ENCODE results near the gene MRPL19. TPM values are rescaled to one million over a fixed set of nuclear protein-coding genes. Genes with fewer than 3 reads are reported as not detected.

MRPL19 gene
- total and polyA plus RNA-seq, 2 of the 13 experiments (the other 11 are each of a cell fraction or from before 2014, with no cell fraction given) = 43.2 to 163 TPM

DNA sequence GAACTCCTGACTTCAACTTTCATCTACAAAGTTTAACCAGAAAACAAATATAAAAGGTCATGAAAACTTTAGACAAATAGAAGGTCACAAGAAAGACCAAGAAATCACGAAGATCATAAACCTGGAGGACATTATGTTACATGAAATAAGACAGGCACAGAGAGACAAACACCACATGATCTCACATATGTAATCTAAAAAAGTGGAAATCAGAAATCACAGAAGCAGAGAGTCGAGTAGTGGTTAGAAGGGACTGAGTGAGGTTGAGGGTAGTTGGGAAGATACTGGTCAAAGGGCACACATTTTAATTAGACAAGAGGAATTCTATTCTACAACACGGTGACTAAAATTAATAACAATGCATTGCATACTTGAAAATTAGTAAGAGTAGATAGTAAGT lies 62.7 kb downstream of the MRPL19 start:
- Histone ChIP-seq H3K36me3 (replicated peaks in 1 of 2; ENCODE audit: control insufficient read depth in 1 of 2, insufficient read depth in 2 of 2, low read length in 2 of 2) (peaks cover 4 to 16% of the 10 kb centered on the region in 2 experiments), H3K9me3 (ENCODE audit: low read length) (no peaks in the 10 kb centered on the region), H3K79me2 (ENCODE audit: insufficient read depth, low read length) (peaks cover 33% of the 10 kb centered on the region), H2AFZ (ENCODE audit: low read length) (no peak overlapping the region), H3K4me3 (replicated peaks in 1 of 3; ENCODE audit: insufficient read depth in 1 of 3, low read depth in 2 of 3, low read length in 3 of 3) (peak overlapping the region; percentile 66 to 75 (median 67); a peak in 5 of 6 replicates), H3K27me3 (ENCODE audit: control insufficient read depth in 1 of 2, insufficient read depth in 2 of 2, low read length in 2 of 2) (no peaks in the 10 kb centered on the region; a peak in 1 of 5 replicates), H3K4me1 (ENCODE audit: insufficient read depth, low read length) (peaks cover 32% of the 10 kb centered on the region), H3K4me2 (ENCODE audit: low read depth, low read length) (peak overlapping the region; percentile 99), H3K9ac (ENCODE audit: insufficient read depth, low read depth, low read length) (peak overlapping the region; percentile 90), H4K20me1 (ENCODE audit: insufficient read depth, low read length) (no peaks in the 10 kb centered on the region), H3K27ac (ENCODE audit: extremely low read length, insufficient read depth, low read length) (peak overlapping the region; percentile 94)
- ChIA-PET CTCF (ENCODE audit: low intra/inter-chr PET ratio, low total read pairs) (no interaction called here), POLR2A (interaction anchor here (1.9 to 2.3 kb wide), 3 partner anchors 58 to 186 kb away, joined by 5 to 15 read pairs (median 8); partner anchors contain the start of gene MRPL19)
- WGBS (ENCODE audit: low lambda C conversion rate) = under 1% methylated on average over 3 of the region's 3 CpGs
- FAIRE-seq (peak; percentile 58), ATAC-seq (no peak), DNase-seq (ENCODE audit: low spot score) (peak; percentile 10)
- peak; percentile 42; the same call in 1 of the 2 replicates for TF ChIP-seq KAT7 (CRISPR knock-in tag; IDR thresholded peaks at IDR 0.05; ENCODE audit: borderline replicate concordance)
- peak; percentile 24; the same call in 1 of the 2 replicates for TF ChIP-seq NR2F6 (IDR thresholded peaks at IDR 0.05)
- no peak for TF ChIP-seq NR2F6 (CRISPR knock-in tag; IDR thresholded peaks at IDR 0.05)
- no peak for TF ChIP-seq ZNF33A (CRISPR knock-in tag; IDR thresholded peaks at IDR 0.05; ENCODE audit: borderline replicate concordance)
- no peak for TF ChIP-seq ZNF354B (CRISPR knock-in tag; IDR thresholded peaks at IDR 0.05)
- TF ChIP-seq, protein P1, sequence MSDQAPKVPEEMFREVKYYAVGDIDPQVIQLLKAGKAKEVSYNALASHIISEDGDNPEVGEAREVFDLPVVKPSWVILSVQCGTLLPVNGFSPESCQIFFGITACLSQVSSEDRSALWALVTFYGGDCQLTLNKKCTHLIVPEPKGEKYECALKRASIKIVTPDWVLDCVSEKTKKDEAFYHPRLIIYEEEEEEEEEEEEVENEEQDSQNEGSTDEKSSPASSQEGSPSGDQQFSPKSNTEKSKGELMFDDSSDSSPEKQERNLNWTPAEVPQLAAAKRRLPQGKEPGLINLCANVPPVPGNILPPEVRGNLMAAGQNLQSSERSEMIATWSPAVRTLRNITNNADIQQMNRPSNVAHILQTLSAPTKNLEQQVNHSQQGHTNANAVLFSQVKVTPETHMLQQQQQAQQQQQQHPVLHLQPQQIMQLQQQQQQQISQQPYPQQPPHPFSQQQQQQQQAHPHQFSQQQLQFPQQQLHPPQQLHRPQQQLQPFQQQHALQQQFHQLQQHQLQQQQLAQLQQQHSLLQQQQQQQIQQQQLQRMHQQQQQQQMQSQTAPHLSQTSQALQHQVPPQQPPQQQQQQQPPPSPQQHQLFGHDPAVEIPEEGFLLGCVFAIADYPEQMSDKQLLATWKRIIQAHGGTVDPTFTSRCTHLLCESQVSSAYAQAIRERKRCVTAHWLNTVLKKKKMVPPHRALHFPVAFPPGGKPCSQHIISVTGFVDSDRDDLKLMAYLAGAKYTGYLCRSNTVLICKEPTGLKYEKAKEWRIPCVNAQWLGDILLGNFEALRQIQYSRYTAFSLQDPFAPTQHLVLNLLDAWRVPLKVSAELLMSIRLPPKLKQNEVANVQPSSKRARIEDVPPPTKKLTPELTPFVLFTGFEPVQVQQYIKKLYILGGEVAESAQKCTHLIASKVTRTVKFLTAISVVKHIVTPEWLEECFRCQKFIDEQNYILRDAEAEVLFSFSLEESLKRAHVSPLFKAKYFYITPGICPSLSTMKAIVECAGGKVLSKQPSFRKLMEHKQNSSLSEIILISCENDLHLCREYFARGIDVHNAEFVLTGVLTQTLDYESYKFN (CRISPR knock-in tag; conservative IDR thresholded peaks at IDR 0.05) = 0 out of 2 replicates have a peak, but pooled peaks have one; percentile 25
- peak; percentile 44; the same call in 1 of the 2 replicates for TF ChIP-seq ARID5B (CRISPR knock-in tag; IDR thresholded peaks at IDR 0.05)
- no peak for TF ChIP-seq ZNF598 (CRISPR knock-in tag; IDR thresholded peaks at IDR 0.05; ENCODE audit: borderline replicate concordance)
- peak; percentile 58 for TF ChIP-seq PPARG (CRISPR knock-in tag; conservative IDR thresholded peaks at IDR 0.05)
- TF ChIP-seq THAP11 (CRISPR knock-in tag; IDR thresholded peaks at IDR 0.05) = 0 out of 2 replicates have a peak, but pooled peaks have one; percentile 16
- TF ChIP-seq GATA4 (IDR thresholded peaks at IDR 0.05; ENCODE audit: borderline replicate concordance, low read depth) = no peak
- TF ChIP-seq RXRB (CRISPR knock-in tag; IDR thresholded peaks at IDR 0.05; ENCODE audit: borderline replicate concordance) = peak; percentile 31; the same call in 1 of the 2 replicates
- 0 out of 2 replicates have a peak, but pooled peaks have one; percentile 52 for TF ChIP-seq ESRRA (CRISPR knock-in tag; IDR thresholded peaks at IDR 0.05; ENCODE audit: low read depth)
- TF ChIP-seq HOMEZ (CRISPR knock-in tag; IDR thresholded peaks at IDR 0.05; ENCODE audit: low read depth) = 0 out of 2 replicates have a peak, but pooled peaks have one; percentile 27
- in situ Hi-C loops (cut with HindIII; ENCODE audit: extremely low pct_ligation_motif_present, low pct_unique_long_range_greater_than_20kb) = no loop called here
- intact Hi-C loops (cut with micrococcal nuclease; ENCODE audit: unreplicated experiment) = no loop called here
- BruUV-seq (replicated peaks) = no TSS peak

Data from HepG2 (cell line).